IMR-90 (cell line): ENCODE measurements around the gene SMCO4. TPM values are rescaled to one million over a fixed set of nuclear protein-coding genes. Genes with fewer than 3 reads are reported as not detected.

Experiments used
- ATAC-seq: fragments of 200-7000 bp; cut with Tn5 transposase; 2 replicates; pipeline ENCODE4 v1.9.1; 2020; ENCODE audit warnings: low read depth, mild to moderate bottlenecking, moderate library complexity
- BruUV-seq: library from RNA; stranded (reverse); fragments of 400-500 nt; replicated peaks from 2 replicates; lab custom pipeline; 2021; lab: Mats Ljungman, UMichigan
- CTCF ChIA-PET: fragments of 300-600 bp; formaldehyde crosslinking; extraction: SDS; loops from one replicate; lab custom pipeline; 2021; ENCODE audit warnings: antibody characterized with exemption; lab: Yijun Ruan, JAX
- POLR2A ChIA-PET: fragments of 300-600 bp; sonication (Branson Sonifier 250); formaldehyde crosslinking; loops from one replicate; lab custom pipeline; 2022; ENCODE audit warnings: antibody characterized with exemption; ENCODE audit not compliant: unreplicated experiment; lab: Charles Lee
- DNase-seq: peaks from one replicate; pipeline ENCODE4 v3.0.0; 2013
- H2AFZ ChIP-seq: replicated peaks from 2 replicates; pipeline ENCODE3; 2013; ENCODE audit warnings: low read length, mild to moderate bottlenecking; ENCODE audit not compliant: poor library complexity
- H2AK5ac ChIP-seq: 2 replicates; pipeline ENCODE4 v1.6.1; 2013; ENCODE audit warnings: low read depth, low read length, inconsistent platforms
- H2AK9ac ChIP-seq: replicated peaks from 2 replicates; pipeline ENCODE3; 2013; ENCODE audit warnings: mild to moderate bottlenecking, low read depth, low read length, moderate library complexity; ENCODE audit not compliant: poor library complexity
- H2BK120ac ChIP-seq: 2 replicates; pipeline ENCODE4 v1.6.1; 2013; ENCODE audit warnings: low read depth, low read length, inconsistent platforms
- H2BK15ac ChIP-seq: 3 replicates; pipeline ENCODE4 v1.6.1; 2013; ENCODE audit warnings: low read depth, low read length, inconsistent platforms
- H2BK20ac ChIP-seq: 2 replicates; pipeline ENCODE4 v1.6.1; 2013; ENCODE audit warnings: low read depth, mild to moderate bottlenecking, inconsistent platforms, low read length, moderate library complexity
- H2BK5ac ChIP-seq: 2 replicates; pipeline ENCODE4 v1.6.1; 2013; ENCODE audit warnings: mild to moderate bottlenecking, low read depth, low read length, inconsistent platforms; ENCODE audit not compliant: poor library complexity, severe bottlenecking
- H3K14ac ChIP-seq: replicated peaks from 2 replicates; pipeline ENCODE4 v1.6.1; 2013; ENCODE audit warnings: low read depth, low read length, inconsistent platforms
- H3K18ac ChIP-seq: 2 replicates; pipeline ENCODE4 v1.6.1; 2013; ENCODE audit warnings: low read depth, low read length, control low read depth
- H3K23ac ChIP-seq: 2 replicates; pipeline ENCODE4 v1.6.1; 2013; ENCODE audit warnings: low read depth, low read length, inconsistent platforms
- H3K27ac ChIP-seq: 2 replicates; pipeline ENCODE4 v1.5.1; 2013; ENCODE audit warnings: mild to moderate bottlenecking, control low read depth, low read length; ENCODE audit not compliant: insufficient read depth
- H3K27me3 ChIP-seq: 2 replicates; pipeline ENCODE4 v1.6.1; 2013; ENCODE audit warnings: low read length; ENCODE audit not compliant: control insufficient read depth, insufficient read depth
- H3K36me3 ChIP-seq: 2 replicates; pipeline ENCODE4 v1.6.1; 2013; ENCODE audit warnings: low read length, mixed read lengths; ENCODE audit not compliant: control insufficient read depth, insufficient read depth
- H3K4ac ChIP-seq: 2 replicates; pipeline ENCODE4 v1.6.1; 2013; ENCODE audit warnings: low read depth, low read length, inconsistent platforms
- H3K4me1 ChIP-seq: 2 replicates; pipeline ENCODE4 v1.6.1; 2013; ENCODE audit warnings: low read length, mixed read lengths; ENCODE audit not compliant: control insufficient read depth, insufficient read depth
- H3K4me2 ChIP-seq: 2 replicates; pipeline ENCODE4 v1.6.1; 2013; ENCODE audit warnings: low read depth, mild to moderate bottlenecking, control low read depth, low read length, moderate library complexity
- H3K4me3 ChIP-seq: 2 replicates; pipeline ENCODE4 v1.5.1; 2013; ENCODE audit warnings: low read depth, mild to moderate bottlenecking, control low read depth, low read length, moderate library complexity; ENCODE audit not compliant: insufficient read depth
- H3K56ac ChIP-seq: 2 replicates; pipeline ENCODE4 v1.6.1; 2013; ENCODE audit warnings: low read length, inconsistent platforms; ENCODE audit not compliant: insufficient read depth; ENCODE audit errors: extremely low read depth
- H3K79me1 ChIP-seq, 2 experiments: 2 replicates each; pipeline ENCODE4 v1.6.1; 2013; ENCODE audit warnings: low read length in 2 of 2, inconsistent platforms in 1 of 2, low read depth in 1 of 2
- H3K9ac ChIP-seq: 2 replicates; pipeline ENCODE4 v1.6.1; 2013; ENCODE audit warnings: low read depth, low read length, control low read depth
- H3K9me1 ChIP-seq: 2 replicates; pipeline ENCODE4 v1.6.1; 2013; ENCODE audit warnings: low read length, inconsistent platforms; ENCODE audit not compliant: insufficient read depth
- H3K9me3 ChIP-seq: 2 replicates; pipeline ENCODE4 v1.6.1; 2013; ENCODE audit warnings: low read length; ENCODE audit not compliant: control insufficient read depth, insufficient read depth
- H4K20me1 ChIP-seq: 2 replicates; pipeline ENCODE4 v1.6.1; 2013; ENCODE audit warnings: low read length, inconsistent platforms; ENCODE audit not compliant: insufficient read depth
- H4K5ac ChIP-seq: 2 replicates; pipeline ENCODE4 v1.6.1; 2013; ENCODE audit warnings: mild to moderate bottlenecking, low read depth, low read length, control low read depth
- H4K8ac ChIP-seq, 2 experiments: 2 replicates each; pipeline ENCODE4 v1.6.1; 2013; ENCODE audit warnings: low read depth in 2 of 2, low read length in 2 of 2, control low read depth in 1 of 2, inconsistent platforms in 1 of 2
- H4K91ac ChIP-seq: 2 replicates; pipeline ENCODE4 v1.6.1; 2013; ENCODE audit warnings: low read depth, low read length, inconsistent platforms; ENCODE audit not compliant: insufficient read depth
- BHLHE40 ChIP-seq: fragments of 150-350 bp; IDR thresholded peaks from 2 replicates; pipeline ENCODE4 v1.6.1; 2016; ENCODE audit warnings: mild to moderate bottlenecking, low read depth, low read length
- CEBPB ChIP-seq: IDR thresholded peaks from 2 replicates; pipeline ENCODE4 v1.6.1; 2012; ENCODE audit warnings: low read depth, low read length, improper control_type of control experiment
- CHD1 ChIP-seq: IDR thresholded peaks from 2 replicates; pipeline ENCODE4 v1.6.1; 2012; ENCODE audit warnings: low read depth, low read length, improper control_type of control experiment
- ELK1 ChIP-seq: fragments of 150-350 bp; IDR thresholded peaks from 2 replicates; pipeline ENCODE4 v1.6.1; 2016; ENCODE audit warnings: low read depth, mild to moderate bottlenecking, low read length, moderate library complexity, borderline replicate concordance
- FOS ChIP-seq: fragments of 150-350 bp; IDR thresholded peaks from 2 replicates; pipeline ENCODE4 v1.6.1; 2016; ENCODE audit warnings: low read depth, low read length
- MAFK ChIP-seq: IDR thresholded peaks from 2 replicates; pipeline ENCODE4 v1.6.1; 2012; ENCODE audit warnings: low read depth, low read length, improper control_type of control experiment
- MAZ ChIP-seq: IDR thresholded peaks from 2 replicates; pipeline ENCODE4 v1.6.1; 2012; ENCODE audit warnings: low read depth, mild to moderate bottlenecking, low read length, improper control_type of control experiment, moderate library complexity, borderline replicate concordance
- MXI1 ChIP-seq: IDR thresholded peaks from 2 replicates; pipeline ENCODE4 v1.6.1; 2012; ENCODE audit warnings: low read depth, mild to moderate bottlenecking, low read length, moderate library complexity, borderline replicate concordance
- NFE2L2 ChIP-seq: fragments of 150-350 bp; IDR thresholded peaks from 2 replicates; pipeline ENCODE4 v1.6.1; 2016; ENCODE audit warnings: low read depth, mild to moderate bottlenecking, low read length
- POLR2A ChIP-seq: IDR thresholded peaks from 2 replicates; pipeline ENCODE4 v1.6.1; 2012; ENCODE audit warnings: mild to moderate bottlenecking, low read depth, low read length
- RAD21 ChIP-seq: IDR thresholded peaks from 2 replicates; pipeline ENCODE4 v1.6.1; 2012; ENCODE audit warnings: low read length, improper control_type of control experiment
- RCOR1 ChIP-seq: IDR thresholded peaks from 2 replicates; pipeline ENCODE4 v1.6.1; 2012; ENCODE audit warnings: mild to moderate bottlenecking, low read length, improper control_type of control experiment; ENCODE audit not compliant: insufficient replicate concordance
- SMC3 ChIP-seq: fragments of 150-350 bp; IDR thresholded peaks from 2 replicates; pipeline ENCODE4 v1.6.1; 2016; ENCODE audit warnings: low read depth, mild to moderate bottlenecking, antibody characterized with exemption, low read length, moderate library complexity
- USF2 ChIP-seq: fragments of 150-350 bp; IDR thresholded peaks from 2 replicates; pipeline ENCODE4 v1.6.1; 2017; ENCODE audit warnings: mild to moderate bottlenecking, antibody characterized with exemption, low read length, low read depth
- WGBS, 2 experiments: methylation state at CpG; one replicate each; pipeline versions ENCODE4 v1.1.5 to v1.1.7; 2013; ENCODE audit warnings: missing lambda C conversion rate in 2 of 2; ENCODE audit not compliant: insufficient read length in 1 of 2; ENCODE audit errors: extremely low coverage in 2 of 2; 5-methylcytosine and 5-hydroxymethylcytosine counted together
- dilution Hi-C: fragments of 300-500 bp; cut with HindIII; formaldehyde crosslinking; loops from one replicate; pipeline ENCODE4 v1.14.3; 2018; ENCODE audit warnings: low sequenced_read_pairs; ENCODE audit not compliant: unreplicated experiment
- in situ Hi-C: fragments of 300-500 bp; cut with MboI; formaldehyde crosslinking; loops from 3 replicates; pipeline ENCODE4 v1.14.3; 2019; ENCODE audit warnings: low sequenced_read_pairs, inconsistent platforms, mixed read lengths
- intact Hi-C: fragments of 100-400 bp; cut with micrococcal nuclease; formaldehyde crosslinking; loops from 2 replicates; pipeline ENCODE4 v1.10.0; 2022
- polyA plus RNA-seq, 3 experiments: library from polyadenylated mRNA; depleted of rRNA; stranded (reverse); fragments of >200 nt; gene quantifications; 2 replicates each; pipeline ENCODE4 v1.2.3, GENCODE V29; 2012; ENCODE audit warnings: low replicate concordance in 1 of 3
- total RNA-seq: library from RNA; depleted of rRNA; stranded (reverse); fragments of >200 nt; gene quantifications from 2 replicates; pipeline ENCODE4 v1.2.3, GENCODE V29; 2012
- TF ChIP-seq, protein P1 (sequence below): conservative IDR thresholded peaks from 2 replicates; pipeline ENCODE4 v1.5.1; 2012; ENCODE audit warnings: mild to moderate bottlenecking, low read depth, low read length, improper control_type of control experiment

Gene SMCO4
- total and polyA plus RNA-seq, 2 of the 4 experiments (the other 2 are of a cell fraction) = 2.2 to 17.7 TPM

DNA sequence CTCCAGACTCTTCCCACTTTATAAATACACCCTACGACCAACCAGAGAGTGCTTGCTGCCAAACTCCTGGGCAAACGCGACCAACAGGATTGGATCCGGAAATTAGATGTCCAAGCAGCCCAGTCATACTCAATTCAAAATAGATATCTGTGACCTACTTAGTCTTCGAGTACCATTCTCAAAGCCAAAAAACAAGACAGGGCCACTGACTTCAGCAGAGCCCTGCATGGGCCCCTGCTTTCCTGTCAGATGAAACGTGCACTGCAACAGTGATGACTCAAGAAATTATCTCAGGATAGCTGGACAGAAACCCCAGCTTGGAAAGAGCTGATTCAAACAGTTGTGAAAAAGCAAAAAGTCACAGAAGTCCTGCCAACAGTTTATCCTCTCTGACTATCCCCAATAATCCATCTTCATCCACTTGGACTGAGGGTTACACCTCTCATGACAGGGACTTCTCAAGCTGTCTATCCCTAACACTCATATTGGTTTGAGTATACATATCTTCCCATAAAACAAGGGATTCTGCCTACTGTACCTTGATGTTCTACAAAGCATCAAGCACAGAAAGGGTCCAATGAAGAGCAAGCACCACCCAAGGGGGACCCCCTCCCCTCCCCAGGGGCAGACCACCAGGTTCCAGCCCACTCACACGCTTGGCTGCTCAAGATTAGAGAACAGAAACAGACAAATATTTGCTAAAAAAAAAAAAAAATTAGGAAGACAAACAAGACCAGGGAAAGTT is 17.4 kb downstream of the SMCO4 start:
- Histone ChIP-seq H3K27me3 (no peaks in the 10 kb centered on the region), H2BK15ac (no peak overlapping the region), H3K14ac (no peak overlapping the region), H2BK20ac (no peak overlapping the region), H3K4me1 (peaks cover 3% of the 10 kb centered on the region; the same call in 1 of the 2 replicates), H3K23ac (no peak overlapping the region), H3K4ac (no peak overlapping the region), H3K4me3 (no peak overlapping the region), H3K4me2 (no peak overlapping the region), H4K5ac (no peak overlapping the region), H3K9me3 (no peaks in the 10 kb centered on the region), H3K27ac (no peak overlapping the region), H3K9me1 (peaks cover 4% of the 10 kb centered on the region; the same call in 1 of the 2 replicates), H2BK120ac (no peak overlapping the region), H3K18ac (no peak overlapping the region), H3K9ac (no peak overlapping the region), H2AK5ac (no peak overlapping the region), H3K56ac (no peak overlapping the region), H4K8ac (no peak overlapping the region), H2AFZ (no peak overlapping the region), H4K20me1 (peaks cover 4% of the 10 kb centered on the region; the same call in 1 of the 2 replicates), H4K91ac (no peak overlapping the region), H2AK9ac (no peak overlapping the region), H3K79me1 (peaks cover 0 to 8% of the 10 kb centered on the region in 2 experiments; a peak in 2 of 4 replicates), H3K36me3 (no peaks in the 10 kb centered on the region), H2BK5ac (no peak overlapping the region)
- ATAC-seq (peak; percentile 74), DNase-seq (peak; percentile 61)
- no TSS peak for BruUV-seq
- dilution Hi-C loops (no loop called here), intact Hi-C loops (no loop called here), in situ Hi-C loops (no loop called here)
- ChIA-PET POLR2A (no interaction called here), CTCF (no interaction called here)
- WGBS, 2 experiments = 70% methylated on average over 4 of the region's 7 CpGs; no CpG with 5 or more reads in 1 of the 2 experiments
- TF ChIP-seq CHD1 = no peak
- TF ChIP-seq SMC3 = no peak
- TF ChIP-seq MAZ = no peak
- TF ChIP-seq RAD21 = no peak
- TF ChIP-seq POLR2A = no peak
- TF ChIP-seq RCOR1 = no peak
- TF ChIP-seq MXI1 = peak; percentile 60
- peak; percentile 9; the same call in 1 of the 2 replicates for TF ChIP-seq CEBPB
- TF ChIP-seq, protein P1, sequence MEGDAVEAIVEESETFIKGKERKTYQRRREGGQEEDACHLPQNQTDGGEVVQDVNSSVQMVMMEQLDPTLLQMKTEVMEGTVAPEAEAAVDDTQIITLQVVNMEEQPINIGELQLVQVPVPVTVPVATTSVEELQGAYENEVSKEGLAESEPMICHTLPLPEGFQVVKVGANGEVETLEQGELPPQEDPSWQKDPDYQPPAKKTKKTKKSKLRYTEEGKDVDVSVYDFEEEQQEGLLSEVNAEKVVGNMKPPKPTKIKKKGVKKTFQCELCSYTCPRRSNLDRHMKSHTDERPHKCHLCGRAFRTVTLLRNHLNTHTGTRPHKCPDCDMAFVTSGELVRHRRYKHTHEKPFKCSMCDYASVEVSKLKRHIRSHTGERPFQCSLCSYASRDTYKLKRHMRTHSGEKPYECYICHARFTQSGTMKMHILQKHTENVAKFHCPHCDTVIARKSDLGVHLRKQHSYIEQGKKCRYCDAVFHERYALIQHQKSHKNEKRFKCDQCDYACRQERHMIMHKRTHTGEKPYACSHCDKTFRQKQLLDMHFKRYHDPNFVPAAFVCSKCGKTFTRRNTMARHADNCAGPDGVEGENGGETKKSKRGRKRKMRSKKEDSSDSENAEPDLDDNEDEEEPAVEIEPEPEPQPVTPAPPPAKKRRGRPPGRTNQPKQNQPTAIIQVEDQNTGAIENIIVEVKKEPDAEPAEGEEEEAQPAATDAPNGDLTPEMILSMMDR = no peak
- TF ChIP-seq NFE2L2 = no peak
- TF ChIP-seq FOS = no peak
- peak; percentile 50; the same call in 1 of the 2 replicates for TF ChIP-seq MAFK
- TF ChIP-seq USF2 = no peak
- peak; percentile 98 for TF ChIP-seq BHLHE40
- TF ChIP-seq ELK1 = no peak
